ENCODE data around the gene SLC10A2. TPM values are rescaled to one million over a fixed set of nuclear protein-coding genes. Genes with fewer than 3 reads are reported as not detected.

The SLC10A2 gene
- total RNA-seq, 2 experiments from 2014 or later = not detected

DNA sequence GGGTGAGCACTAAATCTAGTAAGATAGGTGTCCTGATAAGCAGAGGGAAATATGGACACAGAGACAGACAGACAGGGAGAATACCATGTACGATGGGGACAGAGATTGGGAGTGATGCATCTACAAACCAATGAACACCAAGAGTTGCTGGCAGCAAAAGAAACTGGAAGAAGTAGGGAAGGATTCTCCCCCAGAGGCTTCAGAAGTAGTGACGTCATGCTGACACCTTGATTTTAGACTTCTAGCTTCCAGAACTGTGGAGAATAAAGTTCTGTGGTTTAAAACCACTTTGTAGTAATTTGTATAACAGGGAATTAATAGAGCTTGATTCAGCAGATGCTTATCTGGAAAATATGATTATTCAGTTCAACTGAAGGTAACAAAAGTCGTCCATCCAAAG is 66.1 kb downstream of the SLC10A2 start:
- TF ChIP-seq EZH2phosphoT487 (IDR thresholded peaks at IDR 0.05; ENCODE audit: borderline replicate concordance, low read depth, low read length) = no peak
- TF ChIP-seq, protein P1, sequence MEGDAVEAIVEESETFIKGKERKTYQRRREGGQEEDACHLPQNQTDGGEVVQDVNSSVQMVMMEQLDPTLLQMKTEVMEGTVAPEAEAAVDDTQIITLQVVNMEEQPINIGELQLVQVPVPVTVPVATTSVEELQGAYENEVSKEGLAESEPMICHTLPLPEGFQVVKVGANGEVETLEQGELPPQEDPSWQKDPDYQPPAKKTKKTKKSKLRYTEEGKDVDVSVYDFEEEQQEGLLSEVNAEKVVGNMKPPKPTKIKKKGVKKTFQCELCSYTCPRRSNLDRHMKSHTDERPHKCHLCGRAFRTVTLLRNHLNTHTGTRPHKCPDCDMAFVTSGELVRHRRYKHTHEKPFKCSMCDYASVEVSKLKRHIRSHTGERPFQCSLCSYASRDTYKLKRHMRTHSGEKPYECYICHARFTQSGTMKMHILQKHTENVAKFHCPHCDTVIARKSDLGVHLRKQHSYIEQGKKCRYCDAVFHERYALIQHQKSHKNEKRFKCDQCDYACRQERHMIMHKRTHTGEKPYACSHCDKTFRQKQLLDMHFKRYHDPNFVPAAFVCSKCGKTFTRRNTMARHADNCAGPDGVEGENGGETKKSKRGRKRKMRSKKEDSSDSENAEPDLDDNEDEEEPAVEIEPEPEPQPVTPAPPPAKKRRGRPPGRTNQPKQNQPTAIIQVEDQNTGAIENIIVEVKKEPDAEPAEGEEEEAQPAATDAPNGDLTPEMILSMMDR (conservative IDR thresholded peaks at IDR 0.05; ENCODE audit: low read length) = no peak
- ChIA-PET POLR2A (interaction anchor here (0.6 to 1.9 kb wide), 5 partner anchors 11 to 648 kb away, joined by 3 to 5 read pairs (median 4); no protein-coding TSS in a partner anchor), CTCF (ENCODE audit: unreplicated experiment) (no interaction called here)
- H3K79me2 ChIP-seq (ENCODE audit: insufficient read depth, low read depth, low read length) = no peaks in the 10 kb centered on the region
- no peaks in the 10 kb centered on the region for H4K20me1 ChIP-seq (ENCODE audit: insufficient read depth, low read length)
- H3K27ac ChIP-seq (ENCODE audit: low read depth, low read length, poor library complexity, severe bottlenecking) = no peak overlapping the region
- H3K9me2 ChIP-seq (ENCODE audit: insufficient read depth, low read length) = no peaks in the 10 kb centered on the region
- BruUV-seq (replicated peaks) = no TSS peak
- no peak for DNase-seq (ENCODE audit: low spot score)
- peaks cover 27% of the 10 kb centered on the region for H3K4me1 ChIP-seq (ENCODE audit: insufficient read depth, low read length, poor library complexity, severe bottlenecking)
- H2AFZ ChIP-seq (ENCODE audit: low read length) = peak overlapping the region; percentile 10; the same call in 1 of the 2 replicates
- H3K36me3 ChIP-seq (ENCODE audit: insufficient read depth, low read length) = peaks cover 4% of the 10 kb centered on the region; the same call in 1 of the 2 replicates
- intact Hi-C loops (cut with micrococcal nuclease; ENCODE audit: unreplicated experiment) = no loop called here
- no peak overlapping the region for H3K4me3 ChIP-seq (ENCODE audit: low read depth, low read length, poor library complexity, severe bottlenecking)
- H3K4me2 ChIP-seq (ENCODE audit: low read length) = no peak overlapping the region
- 0 out of 2 replicates have a peak, but pooled peaks cover 3% of the 10 kb centered on the region for H3K9me3 ChIP-seq (ENCODE audit: low read length)

DNA sequence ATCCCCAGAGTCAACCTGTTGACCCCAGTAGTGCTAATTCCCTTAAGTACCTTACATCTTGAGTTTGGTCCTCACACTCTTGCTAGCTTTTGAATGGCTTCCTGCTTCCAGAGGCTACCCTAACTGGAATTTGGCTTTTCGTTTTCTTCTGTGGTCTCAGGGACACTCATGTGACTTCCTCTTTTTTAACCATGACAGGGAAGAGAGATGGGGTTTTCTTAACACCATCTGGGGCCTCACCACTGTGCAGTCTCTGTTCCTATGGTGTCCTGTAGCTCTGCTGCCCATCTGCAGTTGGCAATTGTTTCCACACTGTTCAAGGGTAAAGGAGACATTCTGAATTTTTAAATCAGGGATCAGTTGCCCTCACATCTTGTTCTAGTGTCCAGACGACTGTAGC is 66.7 kb downstream of the SLC10A2 start:
- TF ChIP-seq, protein P1 (conservative IDR thresholded peaks at IDR 0.05; ENCODE audit: low read length) = no peak
- no peak for TF ChIP-seq EZH2phosphoT487 (IDR thresholded peaks at IDR 0.05; ENCODE audit: borderline replicate concordance, low read depth, low read length)
- POLR2A ChIA-PET = interaction anchor here (0.6 kb wide), 1 partner anchor 647 kb away, joined by 5 read pairs; no protein-coding TSS in a partner anchor
- Histone ChIP-seq H3K27ac (ENCODE audit: low read depth, low read length, poor library complexity, severe bottlenecking) (no peak overlapping the region), H3K9me3 (ENCODE audit: low read length) (0 out of 2 replicates have a peak, but pooled peaks cover 3% of the 10 kb centered on the region), H2AFZ (ENCODE audit: low read length) (peak overlapping the region; percentile 10; the same call in 1 of the 2 replicates), H3K36me3 (ENCODE audit: insufficient read depth, low read length) (peaks cover 4% of the 10 kb centered on the region; the same call in 1 of the 2 replicates), H4K20me1 (ENCODE audit: insufficient read depth, low read length) (no peaks in the 10 kb centered on the region), H3K4me1 (ENCODE audit: insufficient read depth, low read length, poor library complexity, severe bottlenecking) (peaks cover 25% of the 10 kb centered on the region), H3K4me2 (ENCODE audit: low read length) (no peak overlapping the region), H3K79me2 (ENCODE audit: insufficient read depth, low read depth, low read length) (no peaks in the 10 kb centered on the region), H3K4me3 (ENCODE audit: low read depth, low read length, poor library complexity, severe bottlenecking) (no peak overlapping the region), H3K9me2 (ENCODE audit: insufficient read depth, low read length) (no peaks in the 10 kb centered on the region)
- intact Hi-C loops (cut with micrococcal nuclease; ENCODE audit: unreplicated experiment) = no loop called here
- no TSS peak for BruUV-seq (replicated peaks)
- CTCF ChIA-PET (ENCODE audit: unreplicated experiment) = no interaction called here
- peak; percentile 19 for DNase-seq (ENCODE audit: low spot score)

Other genes with a start within 250 kb of the SLC10A2 start
- 37.9 and 39.2 TPM in 2 replicates for gene ERCC5, start 220.4 kb downstream of the SLC10A2 start, total RNA-seq (2014; rRNA removed; shearing (Covaris generic))
- 38.5 and 44.3 TPM in 2 replicates for gene ERCC5, start 220.4 kb downstream of the SLC10A2 start, total RNA-seq (2022)

Data from OCI-LY7 (cell line).